HCT116 (cell line): ENCODE data around the gene KASH5. TPM values are rescaled to one million over a fixed set of nuclear protein-coding genes. Genes with fewer than 3 reads are reported as not detected.

Experiments
- ATAC-seq: fragments of 200-7000 bp; cut with Tn5 transposase; 2 replicates; pipeline ENCODE4 v1.9.1; 2020; ENCODE audit warnings: mild to moderate bottlenecking, moderate library complexity
- Bru-seq: library from RNA; stranded (reverse); fragments of 400-500 nt; gene quantifications from one replicate; lab custom pipeline; 2021; lab: Mats Ljungman, UMichigan
- BruChase-seq, 2 experiments: library from RNA; stranded (reverse); fragments of 400-500 nt; gene quantifications; one replicate each; lab custom pipeline; 2021; lab: Mats Ljungman, UMichigan
- BruUV-seq: library from RNA; stranded (reverse); fragments of 400-500 nt; replicated peaks from 2 replicates; lab custom pipeline; 2021; lab: Mats Ljungman, UMichigan
- CTCF ChIA-PET: fragments of 300-600 bp; sonication (Branson Sonifier 250); formaldehyde crosslinking; loops from one replicate; lab custom pipeline; 2021; ENCODE audit warnings: antibody characterized with exemption; lab: Charles Lee
- POLR2A ChIA-PET: fragments of 300-600, 350-600 bp; sonication (Branson Sonifier 250); formaldehyde crosslinking; loops from one replicate; lab custom pipeline; 2021; ENCODE audit warnings: antibody characterized with exemption; lab: Charles Lee
- RAD21 ChIA-PET, 2 experiments: fragments of 300-600 bp; sonication (Branson Sonifier 250); formaldehyde crosslinking; loops; one replicate each; lab custom pipeline; 2023; ENCODE audit warnings: low total read pairs in 2 of 2; ENCODE audit not compliant: uncharacterized antibody in 2 of 2, unreplicated experiment in 2 of 2, low non-redundant PET in 1 of 2; lab: Charles Lee
- DNase-seq: peaks from one replicate; pipeline ENCODE4 v3.0.0-alpha.2; 2010; ENCODE audit warnings: low read depth, low spot score
- H2AFZ ChIP-seq: fragments of 200-600 bp; shearing (Covaris generic), sonication (generic); 2 replicates; pipeline ENCODE4 v1.6.1; 2017; ENCODE audit warnings: low read depth, mixed run types, mixed read lengths, antibody characterized with exemption, low read length; ENCODE audit not compliant: poor library complexity, severe bottlenecking
- H3K27ac ChIP-seq: 2 replicates; pipeline ENCODE4 v1.5.1; 2012; ENCODE audit warnings: low read depth, low read length
- H3K27me3 ChIP-seq: fragments of 200-600 bp; sonication (generic); 2 replicates; pipeline ENCODE4 v1.6.1; 2016; ENCODE audit warnings: mixed run types, low read length, mixed read lengths; ENCODE audit not compliant: insufficient read depth
- H3K36me3 ChIP-seq, 2 experiments: fragments of 200-500 bp in 1 of 2; fragments of 200-600 bp in 1 of 2; sonication (Bioruptor generic) in 1 of 2; sonication (generic) in 1 of 2; 2 replicates each; pipeline versions ENCODE4 v1.5.1 to v1.6.1; 2014 to 2016; ENCODE audit warnings: low read length in 2 of 2, inconsistent platforms in 1 of 2, mixed read lengths in 1 of 2, mixed run types in 1 of 2; ENCODE audit not compliant: insufficient read depth in 2 of 2, control insufficient read depth in 1 of 2
- H3K4me1 ChIP-seq, 2 experiments: fragments of 200-600 bp in 1 of 2; sonication (generic) in 1 of 2; 2 replicates each; pipeline versions ENCODE4 v1.5.1 to v1.6.1; 2012 to 2017; ENCODE audit warnings: low read length in 2 of 2, inconsistent platforms in 1 of 2, mild to moderate bottlenecking in 1 of 2, mixed read lengths in 1 of 2, mixed run types in 1 of 2, moderate library complexity in 1 of 2; ENCODE audit not compliant: insufficient read depth in 2 of 2, control insufficient read depth in 1 of 2
- H3K4me2 ChIP-seq: fragments of 200-600 bp; sonication (generic); 2 replicates; pipeline ENCODE4 v1.6.1; 2017; ENCODE audit warnings: mixed run types, low read length, mixed read lengths
- H3K4me3 ChIP-seq, 2 experiments: fragments of 200-600 bp in 1 of 2; sonication (generic) in 1 of 2; replicated peaks in 1 of 2; 2 replicates each; pipeline ENCODE4 v1.5.1; 2011 to 2016; ENCODE audit warnings: low read length in 2 of 2, control low read depth in 1 of 2, low read depth in 1 of 2, mild to moderate bottlenecking in 1 of 2, mixed read lengths in 1 of 2, mixed run types in 1 of 2
- H3K79me2 ChIP-seq: fragments of 200-600 bp; sonication (generic); 2 replicates; pipeline ENCODE4 v1.6.1; 2017; ENCODE audit warnings: mild to moderate bottlenecking, mixed run types, low read length, moderate library complexity, mixed read lengths; ENCODE audit not compliant: insufficient read depth
- H3K9ac ChIP-seq: fragments of 200-600 bp; sonication (generic); 2 replicates; pipeline ENCODE4 v1.6.1; 2016; ENCODE audit warnings: low read length, mixed read lengths
- H3K9me2 ChIP-seq: fragments of 200-600 bp; sonication (generic), shearing (Covaris generic); 2 replicates; pipeline ENCODE4 v1.6.1; 2017; ENCODE audit warnings: mixed run types, mild to moderate bottlenecking, moderate library complexity; ENCODE audit not compliant: insufficient read depth
- H3K9me3 ChIP-seq, 2 experiments: fragments of 200-500 bp in 1 of 2; fragments of 200-600 bp in 1 of 2; sonication (Bioruptor generic) in 1 of 2; sonication (generic) in 1 of 2; 2 replicates each; pipeline ENCODE4 v1.6.1; 2014 to 2017; ENCODE audit warnings: low read length in 2 of 2, mixed read lengths in 2 of 2, inconsistent platforms in 1 of 2, low read depth in 1 of 2, mild to moderate bottlenecking in 1 of 2, mixed run types in 1 of 2, moderate library complexity in 1 of 2; ENCODE audit not compliant: control insufficient read depth in 1 of 2, insufficient read depth in 1 of 2
- H4K20me1 ChIP-seq: fragments of 200-600 bp; sonication (generic), shearing (Covaris generic); 2 replicates; pipeline ENCODE4 v1.6.1; 2017; ENCODE audit warnings: mixed run types, mild to moderate bottlenecking, moderate library complexity; ENCODE audit not compliant: insufficient read depth
- REST ChIP-seq: IDR thresholded peaks from 2 replicates; pipeline ENCODE4 v1.6.1; 2012; ENCODE audit warnings: low read depth
- ZBTB33 ChIP-seq: IDR thresholded peaks from 2 replicates; pipeline ENCODE4 v1.6.1; 2011; ENCODE audit warnings: mild to moderate bottlenecking, low read length, moderate library complexity; ENCODE audit not compliant: insufficient replicate concordance; ENCODE audit errors: extremely low read depth
- ZNF274 ChIP-seq: fragments of 200-500 bp; sonication (Bioruptor generic); IDR thresholded peaks from 2 replicates; pipeline ENCODE4 v1.6.1; 2014; ENCODE audit warnings: mild to moderate bottlenecking, low read depth, low read length, inconsistent platforms
- intact Hi-C: fragments of 100-400 bp; cut with micrococcal nuclease; formaldehyde crosslinking; loops from 2 replicates; pipeline ENCODE4 v1.10.0; 2022
- long read RNA-seq: library from polyadenylated mRNA; unstranded; transcript quantifications from one replicate; pipeline ENCODE4 v2.0.0, GENCODE V29; 2021; ENCODE audit not compliant: unreplicated experiment
- polyA plus RNA-seq: library from polyadenylated mRNA; unstranded; fragments of >200 nt; gene quantifications from 2 replicates; pipeline ENCODE4 v1.2.1, GENCODE V29; 2012; ENCODE audit warnings: missing spikeins
- total RNA-seq: library from RNA; stranded (reverse); gene quantifications from one replicate; pipeline ENCODE4 v1.2.1, GENCODE V29; 2021; ENCODE audit not compliant: unreplicated experiment
- TF ChIP-seq, protein P1 (sequence below): IDR thresholded peaks from 2 replicates; pipeline ENCODE4 v1.6.1; 2012

KASH5 gene
- total RNA-seq (not detected), Bru-seq, nascent RNA (percentile 3 among the genes with signal in this experiment), BruChase-seq, experiment 1, labeled RNA remaining after a 6-hour chase (percentile 3 among the genes with signal in this experiment), BruChase-seq, experiment 2, labeled RNA remaining after a 2-hour chase (percentile 3 among the genes with signal in this experiment)
- 0.05 TPM in 1 of 2 replicates, not detected in the other for polyA plus RNA-seq
- long read RNA-seq: 0 reads

- intact Hi-C loops: no loop called here
- no peaks in the 10 kb centered on the region for H3K36me3 ChIP-seq
- no peak for TF ChIP-seq ZBTB33
- TF ChIP-seq, protein P1, sequence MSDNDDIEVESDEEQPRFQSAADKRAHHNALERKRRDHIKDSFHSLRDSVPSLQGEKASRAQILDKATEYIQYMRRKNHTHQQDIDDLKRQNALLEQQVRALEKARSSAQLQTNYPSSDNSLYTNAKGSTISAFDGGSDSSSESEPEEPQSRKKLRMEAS: no peak
- no peak for TF ChIP-seq ZNF274
- no peak for TF ChIP-seq REST
- no peaks in the 10 kb centered on the region for H4K20me1 ChIP-seq
- no peaks in the 10 kb centered on the region for H3K9me2 ChIP-seq
- no peak within 1 kb of the TSS for H3K4me2 ChIP-seq
- no peaks in the 10 kb centered on the region; a peak in 1 of 4 replicates for H3K9me3 ChIP-seq
- RAD21 ChIA-PET: no interaction called here
- H3K9ac ChIP-seq: no peak within 1 kb of the TSS
- H2AFZ ChIP-seq: no peak within 1 kb of the TSS
- H3K4me3 ChIP-seq: no peak within 1 kb of the TSS
- CTCF ChIA-PET: no interaction called here
- no TSS peak for BruUV-seq
- DNase-seq (no peak), ATAC-seq (no peak)
- H3K4me1 ChIP-seq: peaks cover 3 to 10% of the 10 kb centered on the region in 2 experiments; a peak in 3 of 4 replicates
- no peaks in the 10 kb centered on the region for H3K27me3 ChIP-seq
- POLR2A ChIA-PET: no interaction called here
- no peaks in the 10 kb centered on the region for H3K79me2 ChIP-seq
- no peak within 1 kb of the TSS for H3K27ac ChIP-seq
These were observed at the start of gene KASH5 for GRCh38 chr19:49387936-49388372. TSS of gene KASH5 (plus strand) at chr19:49388249. CDS start at chr19:49390884, 2,635 bp downstream.
